Endothelial cell of umbilical vein (primary cell): ENCODE measurements around the gene ORC1. TPM values are rescaled to one million over a fixed set of nuclear protein-coding genes. Genes with fewer than 3 reads are reported as not detected.

Experiments
- BruUV-seq: library from RNA; stranded (reverse); fragments of 400-500 nt; replicated peaks from 2 replicates; lab custom pipeline; 2021; lab: Mats Ljungman, UMichigan
- CTCF ChIA-PET: fragments of 300-600, 350-600 bp; sonication (Branson Sonifier 250); formaldehyde crosslinking; loops from one replicate; lab custom pipeline; 2021; ENCODE audit warnings: antibody characterized with exemption, inconsistent platforms; lab: Charles Lee
- POLR2A ChIA-PET: fragments of 300-600, 350-600 bp; sonication (Branson Sonifier 250); formaldehyde crosslinking; loops from one replicate; lab custom pipeline; 2021; ENCODE audit warnings: antibody characterized with exemption, inconsistent platforms; lab: Charles Lee
- DNase-seq: peaks from one replicate; pipeline ENCODE4 v3.0.0-alpha.2; 2011; ENCODE audit warnings: low read depth, low spot score
- FAIRE-seq: peaks from 2 replicates; lab custom pipeline; 2011; peaks lifted over from hg19 to GRCh38; lab: Jason Lieb, UNC
- H2AFZ ChIP-seq: 2 replicates; pipeline ENCODE4 v1.6.0; 2012; ENCODE audit warnings: low read depth, low read length, control low read depth, inconsistent platforms
- H3K27ac ChIP-seq: 2 replicates; pipeline ENCODE4 v1.5.1; 2011; ENCODE audit warnings: low read depth, mild to moderate bottlenecking, control low read depth, low read length, moderate library complexity; ENCODE audit not compliant: insufficient read depth
- H3K27me3 ChIP-seq, 2 experiments: 2 replicates each; pipeline versions ENCODE4 v1.6.0 to v1.6.1; 2011; ENCODE audit warnings: low read length in 2 of 2, mixed read lengths in 1 of 2; ENCODE audit not compliant: control insufficient read depth in 2 of 2, insufficient read depth in 2 of 2
- H3K36me3 ChIP-seq, 2 experiments: 2 replicates in 1 of 2; 3 replicates in 1 of 2; pipeline ENCODE4 v1.5.1; 2011; ENCODE audit warnings: low read length in 2 of 2, mild to moderate bottlenecking in 1 of 2, moderate library complexity in 1 of 2; ENCODE audit not compliant: control insufficient read depth in 2 of 2, insufficient read depth in 2 of 2; ENCODE audit errors: extremely low read depth in 1 of 2
- H3K4me1 ChIP-seq: 3 replicates; pipeline ENCODE4 v1.5.1; 2011; ENCODE audit warnings: mild to moderate bottlenecking, low read length; ENCODE audit not compliant: control insufficient read depth, insufficient read depth; ENCODE audit errors: extremely low read depth
- H3K4me2 ChIP-seq: 2 replicates; pipeline ENCODE4 v1.6.1; 2011; ENCODE audit warnings: low read length, control low read depth, mixed read lengths; ENCODE audit not compliant: insufficient read depth
- H3K4me3 ChIP-seq, 3 experiments: fragments of 200-600 bp in 1 of 3; sonication (generic), shearing (Covaris generic) in 1 of 3; replicated peaks in 1 of 3; 2 replicates each; pipeline ENCODE4 v1.5.1; 2011 to 2016; ENCODE audit warnings: control low read depth in 3 of 3, low read length in 3 of 3, mild to moderate bottlenecking in 2 of 3, inconsistent platforms in 1 of 3, low read depth in 1 of 3, moderate library complexity in 1 of 3; ENCODE audit not compliant: insufficient read depth in 1 of 3
- H3K79me2 ChIP-seq: 2 replicates; pipeline ENCODE4 v1.6.0; 2012; ENCODE audit warnings: low read length, inconsistent platforms; ENCODE audit not compliant: control insufficient read depth, insufficient read depth
- H3K9ac ChIP-seq: replicated peaks from 2 replicates; pipeline ENCODE3; 2011; ENCODE audit warnings: low read length, control low read depth; ENCODE audit not compliant: insufficient read depth; ENCODE audit errors: extremely low read depth
- H3K9me1 ChIP-seq: replicated peaks from 3 replicates; pipeline ENCODE4 v1.6.0; 2011; ENCODE audit warnings: mild to moderate bottlenecking, low read length; ENCODE audit not compliant: control insufficient read depth, insufficient read depth; ENCODE audit errors: extremely low read depth
- H3K9me3 ChIP-seq: replicated peaks from 2 replicates; pipeline ENCODE4 v1.5.1; 2012; ENCODE audit warnings: low read length, inconsistent platforms; ENCODE audit not compliant: control insufficient read depth, insufficient read depth
- H4K20me1 ChIP-seq: replicated peaks from 2 replicates; pipeline ENCODE3; 2011; ENCODE audit warnings: mild to moderate bottlenecking, low read length; ENCODE audit not compliant: control insufficient read depth, insufficient read depth; ENCODE audit errors: extremely low read depth
- CTCF ChIP-seq, 2 donors: IDR thresholded peaks; 1 replicate in 1 of 2; 2 replicates in 1 of 2; pipeline ENCODE4 v1.5.1; 2011; ENCODE audit warnings: low read length in 2 of 2, mild to moderate bottlenecking in 2 of 2, moderate library complexity in 2 of 2, control low read depth in 1 of 2, inconsistent platforms in 1 of 2, low read depth in 1 of 2; ENCODE audit not compliant: insufficient read depth in 1 of 2; ENCODE audit errors: extremely low read depth in 1 of 2
- EZH2 ChIP-seq: IDR thresholded peaks from 2 replicates; pipeline ENCODE4 v1.6.1; 2012; ENCODE audit warnings: borderline replicate concordance, low read depth, mild to moderate bottlenecking, moderate library complexity, low read length, inconsistent platforms; ENCODE audit not compliant: severe bottlenecking
- FOS ChIP-seq: IDR thresholded peaks from 2 replicates; pipeline ENCODE4 v1.6.1; 2011; ENCODE audit warnings: mild to moderate bottlenecking, low read length, moderate library complexity, borderline replicate concordance; ENCODE audit not compliant: insufficient read depth
- GATA2 ChIP-seq: IDR thresholded peaks from 2 replicates; pipeline ENCODE4 v1.7.0; 2011; ENCODE audit warnings: low read depth, mild to moderate bottlenecking, moderate library complexity, mixed read lengths, low read length; ENCODE audit not compliant: insufficient read length, insufficient read depth
- JUN ChIP-seq: IDR thresholded peaks from 2 replicates; pipeline ENCODE4 v1.6.1; 2011; ENCODE audit warnings: borderline replicate concordance, low read depth; ENCODE audit not compliant: insufficient read length, insufficient read depth
- MAX ChIP-seq: IDR thresholded peaks from 2 replicates; pipeline ENCODE4 v1.6.1; 2011; ENCODE audit not compliant: insufficient read depth, insufficient read length
- MYC ChIP-seq: IDR thresholded peaks from one replicate; pipeline ENCODE4 v1.6.1; 2011; ENCODE audit warnings: mild to moderate bottlenecking, low read depth, low read length
- POLR2A ChIP-seq: IDR thresholded peaks from 2 replicates; pipeline ENCODE4 v1.6.1; 2012; ENCODE audit warnings: low read depth, mild to moderate bottlenecking, control low read depth, low read length
- POLR2AphosphoS5 ChIP-seq: IDR thresholded peaks from 2 replicates; pipeline ENCODE4 v1.6.1; 2012; ENCODE audit warnings: low read depth, mild to moderate bottlenecking, control low read depth, low read length, moderate library complexity; ENCODE audit not compliant: insufficient read depth
- dilution Hi-C: fragments of 300-500 bp; cut with MboI; formaldehyde crosslinking; loops from one replicate; pipeline ENCODE4 v1.15.0; 2019; ENCODE audit warnings: low sequenced_read_pairs; ENCODE audit not compliant: extremely low pct_ligation_motif_present
- intact Hi-C: fragments of 100-400 bp; cut with micrococcal nuclease; formaldehyde crosslinking; loops from one replicate; pipeline ENCODE4 v1.10.0; 2022
- polyA plus RNA-seq, 4 experiments: library from polyadenylated mRNA; depleted of rRNA in 3 of 4; stranded (reverse) in 3 of 4; unstranded in 1 of 4; fragments of >200 nt; gene quantifications; 2 replicates each; pipeline versions ENCODE4 v1.2.1 to v1.2.3, GENCODE V29; 2011 to 2012; ENCODE audit warnings: missing spikeins in 1 of 4
- total RNA-seq: library from RNA; stranded (reverse); gene quantifications from 2 replicates; pipeline ENCODE4 v1.2.3, GENCODE V29; 2021

The ORC1 gene
- total and polyA plus RNA-seq, 2 donors (not counting 3 experiments of a cell fraction or from before 2014, with no cell fraction given), result 6.5 to 12.0 TPM

GRCh38 chr1:52413410-52413989, 9.3 kb upstream of the ORC1 start:
- H3K9me3 ChIP-seq, result no peaks in the 10 kb centered on the region
- dilution Hi-C loops (no loop called here), intact Hi-C loops (no loop called here)
- TF ChIP-seq POLR2A (no peak), GATA2 (no peak), FOS (no peak), MYC (no peak), JUN (no peak), EZH2 (no peak), MAX (no peak), CTCF (IDR thresholded peaks at IDR 0.05; ENCODE audit: extremely low read depth in 1 of 2, insufficient read depth in 1 of 2, low read depth in 1 of 2, low read length in 2 of 2) (no peak), POLR2AphosphoS5 (no peak)
- ChIA-PET POLR2A (no interaction called here), CTCF (interaction anchor here (0.6 to 1.1 kb wide), 2 partner anchors 273 to 1394 kb away, joined by 3 read pairs; no protein-coding TSS in a partner anchor)
- FAIRE-seq (no peak), DNase-seq (no peak)
- no peak overlapping the region for H3K9ac ChIP-seq
- peaks cover 23 to 35% of the 10 kb centered on the region in 2 experiments for H3K36me3 ChIP-seq
- H3K4me1 ChIP-seq, result no peaks in the 10 kb centered on the region
- H2AFZ ChIP-seq, result no peak overlapping the region
- no peaks in the 10 kb centered on the region for H4K20me1 ChIP-seq
- no peaks in the 10 kb centered on the region for H3K9me1 ChIP-seq
- peaks cover 2% of the 10 kb centered on the region for H3K79me2 ChIP-seq
- H3K4me2 ChIP-seq, result no peak overlapping the region
- BruUV-seq, result no TSS peak
- H3K4me3 ChIP-seq, result no peak overlapping the region
- H3K27me3 ChIP-seq, result no peaks in the 10 kb centered on the region
- no peak overlapping the region for H3K27ac ChIP-seq
